HG03457 (cell line): ENCODE measurements around the gene ATP6V0D1.
"Not testable (repeated sequence)": the region's sequence is repeated elsewhere in the genome, so short reads cannot be mapped to it uniquely, and the experiment has no call there.

Experiments
- ATAC-seq: cut with Tn5 transposase; IDR thresholded peaks from one replicate; pipeline ENCODE4 v1.9.1; 2021; ENCODE audit warnings: moderate number of reproducible peaks; ENCODE audit not compliant: unreplicated experiment

ATP6V0D1 gene

GRCh38 chr16:67504031-67505021, 23.4 kb upstream of the ATP6V0D1 start:
- no peak for ATAC-seq

GRCh38 chr16:67499106-67499505, 18.1 kb upstream of the ATP6V0D1 start:
- ATAC-seq = no peak

GRCh38 chr16:67490335-67491096, 9.6 kb upstream of the ATP6V0D1 start:
- ATAC-seq = no peak

- ATAC-seq = no peak
These were observed 8.6 kb upstream of the ATP6V0D1 start for GRCh38 chr16:67489401-67490083.

- ATAC-seq = not testable (repeated sequence)
These were observed 6.6 kb upstream of the ATP6V0D1 start for GRCh38 chr16:67487561-67487960.

- no peak for ATAC-seq
These were observed 5.8 kb upstream of the ATP6V0D1 start for GRCh38 chr16:67486805-67487204.

GRCh38 chr16:67483731-67484525, 3.0 kb upstream of the ATP6V0D1 start:
- no peak for ATAC-seq

GRCh38 chr16:67483150-67483549, 2.2 kb upstream of the ATP6V0D1 start, which contains the start of gene AGRP:
AGRP (minus strand) TSS chr16:67483547; CDS start chr16:67483398, 149 bp downstream.
- ATAC-seq = no peak

- ATAC-seq = no peak
These were observed 1.4 kb upstream of the ATP6V0D1 start for GRCh38 chr16:67482233-67482924.

GRCh38 chr16:67481561-67482232, 740 bp upstream of the ATP6V0D1 start:
- no peak for ATAC-seq

GRCh38 chr16:67477960-67478554, 2.9 kb downstream of the ATP6V0D1 start:
- no peak for ATAC-seq

GRCh38 chr16:67474551-67475455, 6.2 kb downstream of the ATP6V0D1 start:
- no peak for ATAC-seq

GRCh38 chr16:67471758-67472384, 9.1 kb downstream of the ATP6V0D1 start:
- no peak for ATAC-seq

- ATAC-seq = no peak
These were observed 10.6 kb downstream of the ATP6V0D1 start for GRCh38 chr16:67470359-67470758.

- no peak for ATAC-seq
These were observed 12.2 kb downstream of the ATP6V0D1 start for GRCh38 chr16:67468731-67469130.

- ATAC-seq = no peak
These were observed 14.4 kb downstream of the ATP6V0D1 start for GRCh38 chr16:67466581-67466980.

- no peak for ATAC-seq
These were observed 16.4 kb downstream of the ATP6V0D1 start for GRCh38 chr16:67464565-67464964.
